HepG2 (cell line): ENCODE data around the gene PSMD1. TPM values are rescaled to one million over a fixed set of nuclear protein-coding genes. Genes with fewer than 3 reads are reported as not detected.

Experiments
- ARNT ChIP-seq: fragments of 450-650 bp; IDR thresholded peaks from 2 replicates; pipeline ENCODE4 v1.6.1; 2017
- BRD4 ChIP-seq: sonication (generic); formaldehyde crosslinking; IDR thresholded peaks from 2 replicates; pipeline ENCODE4 v1.4.0; 2020; ENCODE audit warnings: missing genetic modification reagents
- KDM5A ChIP-seq: fragments of 200-600 bp; sonication (generic); IDR thresholded peaks from 2 replicates; pipeline ENCODE4 v1.7.0; 2018; ENCODE audit warnings: antibody characterized with exemption, mild to moderate bottlenecking, low read length, borderline replicate concordance
- MZF1 ChIP-seq: sonication (generic); formaldehyde crosslinking; IDR thresholded peaks from 2 replicates; pipeline ENCODE4 v1.8.1; 2023; ENCODE audit warnings: mild to moderate bottlenecking, missing genetic modification reagents, borderline replicate concordance
- NFYB ChIP-seq: sonication (generic); formaldehyde crosslinking; IDR thresholded peaks from 2 replicates; pipeline ENCODE4 v1.4.0; 2020; ENCODE audit warnings: missing genetic modification reagents
- NPAS2 ChIP-seq: sonication (generic); formaldehyde crosslinking; IDR thresholded peaks from 2 replicates; pipeline ENCODE4 v1.8.0; 2022; ENCODE audit warnings: mild to moderate bottlenecking, missing genetic modification reagents, borderline replicate concordance
- RXRB ChIP-seq: IDR thresholded peaks from 2 replicates; pipeline ENCODE4 v1.6.1; 2016; ENCODE audit warnings: borderline replicate concordance, missing genetic modification reagents, missing compliant biosample characterization
- SRY ChIP-seq: sonication (generic); formaldehyde crosslinking; IDR thresholded peaks from 2 replicates; pipeline ENCODE4 v1.8.0; 2022; ENCODE audit warnings: mild to moderate bottlenecking, missing genetic modification reagents
- YY1 ChIP-seq: IDR thresholded peaks from 2 replicates; pipeline ENCODE4 v1.6.1; 2011; ENCODE audit warnings: low read length, low read depth, moderate library complexity, mild to moderate bottlenecking; ENCODE audit not compliant: insufficient read depth, insufficient replicate concordance
- ZNF441 ChIP-seq: sonication (generic); formaldehyde crosslinking; IDR thresholded peaks from 2 replicates; pipeline ENCODE4 v1.7.0; 2021; ENCODE audit warnings: missing genetic modification reagents, borderline replicate concordance
- ZNF724P ChIP-seq: sonication (generic); formaldehyde crosslinking; IDR thresholded peaks from 2 replicates; pipeline ENCODE4 v1.8.0; 2022; ENCODE audit warnings: missing genetic modification reagents, borderline replicate concordance
- ZNF788 ChIP-seq: sonication (generic); formaldehyde crosslinking; IDR thresholded peaks from 2 replicates; pipeline ENCODE4 v1.5.0; 2020; ENCODE audit warnings: mild to moderate bottlenecking, missing genetic modification reagents, borderline replicate concordance
- polyA plus RNA-seq, 8 experiments: library from polyadenylated mRNA; depleted of rRNA in 3 of 8; stranded (reverse) in 7 of 8; unstranded in 1 of 8; fragments of >200 nt; fragmentation: Illumina TruSeq in 4 of 8; extraction: Trizol in 4 of 8; gene quantifications; 2 replicates each; pipeline versions ENCODE4 v1.2.1 to v1.2.3, GENCODE V29; 2011 to 2016; ENCODE audit warnings: low read depth in 4 of 8, missing spikeins in 1 of 8, mixed read lengths in 1 of 8; ENCODE audit not compliant: insufficient read depth in 1 of 8
- total RNA-seq, 5 experiments: library from RNA; depleted of rRNA; stranded (reverse); fragments of >200 nt; fragmentation: Illumina TruSeq; extraction: Trizol; gene quantifications; 2 replicates each; pipeline ENCODE4 v1.2.3, GENCODE V29; 2016; ENCODE audit warnings: low read depth in 1 of 5
- TF ChIP-seq, protein P1 (sequence below): sonication (generic); formaldehyde crosslinking; IDR thresholded peaks from 2 replicates; pipeline ENCODE4 v1.4.0; 2020; ENCODE audit warnings: missing genetic modification reagents
- TF ChIP-seq, protein P2 (sequence below): sonication (generic); formaldehyde crosslinking; IDR thresholded peaks from 2 replicates; pipeline ENCODE4 v1.4.0; 2020; ENCODE audit warnings: low read depth, mild to moderate bottlenecking, missing genetic modification reagents
- TF ChIP-seq, protein P3 (sequence below): sonication (generic); formaldehyde crosslinking; IDR thresholded peaks from 2 replicates; pipeline ENCODE4 v1.5.1; 2020; ENCODE audit warnings: mild to moderate bottlenecking, missing genetic modification reagents, borderline replicate concordance
- TF ChIP-seq, protein P4 (sequence below): sonication (generic); formaldehyde crosslinking; IDR thresholded peaks from 2 replicates; pipeline ENCODE4 v1.5.0; 2020; ENCODE audit warnings: mild to moderate bottlenecking, low read depth, missing genetic modification reagents, borderline replicate concordance
- TF ChIP-seq, protein P5 (sequence below): sonication (generic); formaldehyde crosslinking; IDR thresholded peaks from 2 replicates; pipeline ENCODE4 v1.9.0; 2021; ENCODE audit warnings: missing genetic modification reagents, mild to moderate bottlenecking, borderline replicate concordance
- TF ChIP-seq, protein P6 (sequence below): sonication (generic); formaldehyde crosslinking; IDR thresholded peaks from 2 replicates; pipeline ENCODE4 v1.4.0; 2020; ENCODE audit warnings: mild to moderate bottlenecking, missing genetic modification reagents

Gene PSMD1
- total and polyA plus RNA-seq, 2 of the 13 experiments (the other 11 are each of a cell fraction or from before 2014, with no cell fraction given), result 136 to 191 TPM

DNA sequence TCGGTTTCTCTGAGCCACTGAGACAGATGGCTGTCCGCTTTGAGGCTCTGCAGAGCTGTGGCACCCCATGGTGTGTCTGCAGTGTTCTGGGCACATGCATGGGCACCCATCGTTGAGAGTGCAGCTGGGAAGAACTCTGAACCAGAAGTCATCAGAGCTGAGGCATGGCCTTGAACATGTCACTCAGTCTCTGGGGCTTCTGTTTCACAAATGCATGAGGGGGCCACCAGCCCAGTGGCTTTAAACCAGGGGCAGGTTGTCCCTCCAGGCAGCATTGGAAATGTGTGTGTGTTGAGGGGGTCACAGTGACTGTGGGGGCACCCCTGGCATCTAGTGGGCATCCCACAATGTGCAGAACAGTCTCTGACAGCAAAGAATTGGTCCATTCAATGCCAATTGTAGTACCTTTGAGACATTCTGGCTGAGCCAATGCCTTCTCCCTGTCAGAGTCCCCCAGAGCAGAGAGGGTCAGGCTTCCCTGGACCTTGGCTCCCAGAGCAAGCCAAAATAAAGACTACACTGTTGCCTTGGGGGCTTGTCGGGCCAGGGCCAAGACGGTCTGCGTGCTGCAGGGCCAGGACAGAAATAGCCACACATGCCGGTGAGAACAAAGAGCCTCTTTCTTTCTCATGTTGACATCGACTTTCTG lies 9.3 kb upstream of the PSMD1 start (continued):
- TF ChIP-seq, protein P1, sequence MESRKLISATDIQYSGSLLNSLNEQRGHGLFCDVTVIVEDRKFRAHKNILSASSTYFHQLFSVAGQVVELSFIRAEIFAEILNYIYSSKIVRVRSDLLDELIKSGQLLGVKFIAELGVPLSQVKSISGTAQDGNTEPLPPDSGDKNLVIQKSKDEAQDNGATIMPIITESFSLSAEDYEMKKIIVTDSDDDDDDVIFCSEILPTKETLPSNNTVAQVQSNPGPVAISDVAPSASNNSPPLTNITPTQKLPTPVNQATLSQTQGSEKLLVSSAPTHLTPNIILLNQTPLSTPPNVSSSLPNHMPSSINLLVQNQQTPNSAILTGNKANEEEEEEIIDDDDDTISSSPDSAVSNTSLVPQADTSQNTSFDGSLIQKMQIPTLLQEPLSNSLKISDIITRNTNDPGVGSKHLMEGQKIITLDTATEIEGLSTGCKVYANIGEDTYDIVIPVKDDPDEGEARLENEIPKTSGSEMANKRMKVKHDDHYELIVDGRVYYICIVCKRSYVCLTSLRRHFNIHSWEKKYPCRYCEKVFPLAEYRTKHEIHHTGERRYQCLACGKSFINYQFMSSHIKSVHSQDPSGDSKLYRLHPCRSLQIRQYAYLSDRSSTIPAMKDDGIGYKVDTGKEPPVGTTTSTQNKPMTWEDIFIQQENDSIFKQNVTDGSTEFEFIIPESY (CRISPR knock-in tag), result no peak
- TF ChIP-seq, protein P2, sequence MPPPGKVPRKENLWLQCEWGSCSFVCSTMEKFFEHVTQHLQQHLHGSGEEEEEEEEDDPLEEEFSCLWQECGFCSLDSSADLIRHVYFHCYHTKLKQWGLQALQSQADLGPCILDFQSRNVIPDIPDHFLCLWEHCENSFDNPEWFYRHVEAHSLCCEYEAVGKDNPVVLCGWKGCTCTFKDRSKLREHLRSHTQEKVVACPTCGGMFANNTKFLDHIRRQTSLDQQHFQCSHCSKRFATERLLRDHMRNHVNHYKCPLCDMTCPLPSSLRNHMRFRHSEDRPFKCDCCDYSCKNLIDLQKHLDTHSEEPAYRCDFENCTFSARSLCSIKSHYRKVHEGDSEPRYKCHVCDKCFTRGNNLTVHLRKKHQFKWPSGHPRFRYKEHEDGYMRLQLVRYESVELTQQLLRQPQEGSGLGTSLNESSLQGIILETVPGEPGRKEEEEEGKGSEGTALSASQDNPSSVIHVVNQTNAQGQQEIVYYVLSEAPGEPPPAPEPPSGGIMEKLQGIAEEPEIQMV (CRISPR knock-in tag), result no peak; the same call in 1 of the 2 replicates
- TF ChIP-seq, protein P3, sequence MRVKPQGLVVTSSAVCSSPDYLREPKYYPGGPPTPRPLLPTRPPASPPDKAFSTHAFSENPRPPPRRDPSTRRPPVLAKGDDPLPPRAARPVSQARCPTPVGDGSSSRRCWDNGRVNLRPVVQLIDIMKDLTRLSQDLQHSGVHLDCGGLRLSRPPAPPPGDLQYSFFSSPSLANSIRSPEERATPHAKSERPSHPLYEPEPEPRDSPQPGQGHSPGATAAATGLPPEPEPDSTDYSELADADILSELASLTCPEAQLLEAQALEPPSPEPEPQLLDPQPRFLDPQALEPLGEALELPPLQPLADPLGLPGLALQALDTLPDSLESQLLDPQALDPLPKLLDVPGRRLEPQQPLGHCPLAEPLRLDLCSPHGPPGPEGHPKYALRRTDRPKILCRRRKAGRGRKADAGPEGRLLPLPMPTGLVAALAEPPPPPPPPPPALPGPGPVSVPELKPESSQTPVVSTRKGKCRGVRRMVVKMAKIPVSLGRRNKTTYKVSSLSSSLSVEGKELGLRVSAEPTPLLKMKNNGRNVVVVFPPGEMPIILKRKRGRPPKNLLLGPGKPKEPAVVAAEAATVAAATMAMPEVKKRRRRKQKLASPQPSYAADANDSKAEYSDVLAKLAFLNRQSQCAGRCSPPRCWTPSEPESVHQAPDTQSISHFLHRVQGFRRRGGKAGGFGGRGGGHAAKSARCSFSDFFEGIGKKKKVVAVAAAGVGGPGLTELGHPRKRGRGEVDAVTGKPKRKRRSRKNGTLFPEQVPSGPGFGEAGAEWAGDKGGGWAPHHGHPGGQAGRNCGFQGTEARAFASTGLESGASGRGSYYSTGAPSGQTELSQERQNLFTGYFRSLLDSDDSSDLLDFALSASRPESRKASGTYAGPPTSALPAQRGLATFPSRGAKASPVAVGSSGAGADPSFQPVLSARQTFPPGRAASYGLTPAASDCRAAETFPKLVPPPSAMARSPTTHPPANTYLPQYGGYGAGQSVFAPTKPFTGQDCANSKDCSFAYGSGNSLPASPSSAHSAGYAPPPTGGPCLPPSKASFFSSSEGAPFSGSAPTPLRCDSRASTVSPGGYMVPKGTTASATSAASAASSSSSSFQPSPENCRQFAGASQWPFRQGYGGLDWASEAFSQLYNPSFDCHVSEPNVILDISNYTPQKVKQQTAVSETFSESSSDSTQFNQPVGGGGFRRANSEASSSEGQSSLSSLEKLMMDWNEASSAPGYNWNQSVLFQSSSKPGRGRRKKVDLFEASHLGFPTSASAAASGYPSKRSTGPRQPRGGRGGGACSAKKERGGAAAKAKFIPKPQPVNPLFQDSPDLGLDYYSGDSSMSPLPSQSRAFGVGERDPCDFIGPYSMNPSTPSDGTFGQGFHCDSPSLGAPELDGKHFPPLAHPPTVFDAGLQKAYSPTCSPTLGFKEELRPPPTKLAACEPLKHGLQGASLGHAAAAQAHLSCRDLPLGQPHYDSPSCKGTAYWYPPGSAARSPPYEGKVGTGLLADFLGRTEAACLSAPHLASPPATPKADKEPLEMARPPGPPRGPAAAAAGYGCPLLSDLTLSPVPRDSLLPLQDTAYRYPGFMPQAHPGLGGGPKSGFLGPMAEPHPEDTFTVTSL (CRISPR knock-in tag), result no peak
- TF ChIP-seq ARNT (no peak), SRY (CRISPR knock-in tag) (no peak), ZNF441 (CRISPR knock-in tag) (no peak), NFYB (CRISPR knock-in tag) (no peak), RXRB (peak; percentile 59), NPAS2 (CRISPR knock-in tag) (no peak), BRD4 (no peak), ZNF788 (CRISPR knock-in tag) (peak; percentile 58; the same call in 1 of the 2 replicates), KDM5A (no peak), MZF1 (CRISPR knock-in tag) (no peak), ZNF724P (CRISPR knock-in tag) (no peak), YY1 (no peak)
- TF ChIP-seq, protein P4, sequence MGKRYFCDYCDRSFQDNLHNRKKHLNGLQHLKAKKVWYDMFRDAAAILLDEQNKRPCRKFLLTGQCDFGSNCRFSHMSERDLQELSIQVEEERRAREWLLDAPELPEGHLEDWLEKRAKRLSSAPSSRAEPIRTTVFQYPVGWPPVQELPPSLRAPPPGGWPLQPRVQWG (CRISPR knock-in tag), result no peak
- TF ChIP-seq, protein P5, sequence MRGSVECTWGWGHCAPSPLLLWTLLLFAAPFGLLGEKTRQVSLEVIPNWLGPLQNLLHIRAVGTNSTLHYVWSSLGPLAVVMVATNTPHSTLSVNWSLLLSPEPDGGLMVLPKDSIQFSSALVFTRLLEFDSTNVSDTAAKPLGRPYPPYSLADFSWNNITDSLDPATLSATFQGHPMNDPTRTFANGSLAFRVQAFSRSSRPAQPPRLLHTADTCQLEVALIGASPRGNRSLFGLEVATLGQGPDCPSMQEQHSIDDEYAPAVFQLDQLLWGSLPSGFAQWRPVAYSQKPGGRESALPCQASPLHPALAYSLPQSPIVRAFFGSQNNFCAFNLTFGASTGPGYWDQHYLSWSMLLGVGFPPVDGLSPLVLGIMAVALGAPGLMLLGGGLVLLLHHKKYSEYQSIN (CRISPR knock-in tag), result no peak
- TF ChIP-seq, protein P6, sequence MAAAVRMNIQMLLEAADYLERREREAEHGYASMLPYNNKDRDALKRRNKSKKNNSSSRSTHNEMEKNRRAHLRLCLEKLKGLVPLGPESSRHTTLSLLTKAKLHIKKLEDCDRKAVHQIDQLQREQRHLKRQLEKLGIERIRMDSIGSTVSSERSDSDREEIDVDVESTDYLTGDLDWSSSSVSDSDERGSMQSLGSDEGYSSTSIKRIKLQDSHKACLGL (CRISPR knock-in tag), result no peak
